K562 (cell line): ENCODE results near the gene DAD1. TPM values are rescaled to one million over a fixed set of nuclear protein-coding genes. Genes with fewer than 3 reads are reported as not detected.
A peak's percentile ranks its signal among the peaks of the same experiment; 100 is the strongest.

Experiments used
- ADNP ChIP-seq: fragments of 200-800 bp; sonication (Bioruptor generic); IDR thresholded peaks from 2 replicates; pipeline ENCODE4 v1.6.1; 2016; ENCODE audit warnings: missing genetic modification characterization, missing compliant biosample characterization
- C11orf30 ChIP-seq: fragments of 450-650 bp; IDR thresholded peaks from 2 replicates; pipeline ENCODE4 v1.6.1; 2016; ENCODE audit warnings: low read depth, mild to moderate bottlenecking
- CTBP1 ChIP-seq: fragments of 450-650 bp; IDR thresholded peaks from 2 replicates; pipeline ENCODE4 v1.6.1; 2016; ENCODE audit warnings: borderline replicate concordance
- HNRNPH1 ChIP-seq: fragments of 200-400 bp; formaldehyde crosslinking; optimal IDR thresholded peaks from 2 replicates; pipeline ENCODE3; 2017; ENCODE audit warnings: low read depth, mild to moderate bottlenecking, low read length, moderate library complexity
- LARP7 ChIP-seq: fragments of 450-650 bp; IDR thresholded peaks from 2 replicates; pipeline ENCODE4 v1.6.1; 2016
- LEF1 ChIP-seq: fragments of 450-650 bp; IDR thresholded peaks from 2 replicates; pipeline ENCODE4 v1.6.1; 2016; ENCODE audit warnings: mild to moderate bottlenecking
- MAZ ChIP-seq, 2 experiments: fragments of 450-650 bp in 1 of 2; sonication (generic) in 1 of 2; formaldehyde crosslinking; IDR thresholded peaks in 1 of 2; conservative IDR thresholded peaks in 1 of 2; 2 replicates each; pipeline versions ENCODE4 v1.4.0 to v1.5.0; 2020; ENCODE audit warnings: mild to moderate bottlenecking in 1 of 2, missing genetic modification reagents in 1 of 2
- PCBP1 ChIP-seq: fragments of 200-400 bp; formaldehyde crosslinking; IDR thresholded peaks from 2 replicates; pipeline ENCODE4 v1.6.1; 2018; ENCODE audit warnings: mild to moderate bottlenecking, low read depth, low read length; ENCODE audit not compliant: poor library complexity, severe bottlenecking
- POLR2A ChIP-seq: fragments of 450-650 bp; conservative IDR thresholded peaks from 2 replicates; pipeline ENCODE4 v1.6.1; 2016
- POLR3G ChIP-seq: IDR thresholded peaks from 2 replicates; pipeline ENCODE4 v1.6.1; 2011; ENCODE audit not compliant: insufficient read length, insufficient replicate concordance; ENCODE audit errors: extremely low read depth
- RBM17 ChIP-seq: fragments of 200-400 bp; formaldehyde crosslinking; IDR thresholded peaks from 2 replicates; pipeline ENCODE4 v1.6.1; 2017; ENCODE audit warnings: low read depth, mild to moderate bottlenecking, low read length, borderline replicate concordance
- RBM34 ChIP-seq: fragments of 200-400 bp; formaldehyde crosslinking; IDR thresholded peaks from 2 replicates; pipeline ENCODE4 v1.6.1; 2018; ENCODE audit warnings: low read length, borderline replicate concordance; ENCODE audit not compliant: insufficient read depth
- XRCC5 ChIP-seq: fragments of 200-400 bp; formaldehyde crosslinking; IDR thresholded peaks from 2 replicates; pipeline ENCODE4 v1.6.1; 2017; ENCODE audit warnings: low read depth, mild to moderate bottlenecking, low read length
- ZFP1 ChIP-seq: fragments of 450-650 bp; formaldehyde crosslinking; IDR thresholded peaks from 2 replicates; pipeline ENCODE4 v1.4.0; 2020; ENCODE audit warnings: mild to moderate bottlenecking, mixed read lengths
- ZNF707 ChIP-seq: fragments of 250-450 bp; sonication (Bioruptor Pico); conservative IDR thresholded peaks from 2 replicates; pipeline ENCODE4 v1.8.0; 2022; ENCODE audit warnings: inconsistent platforms, mild to moderate bottlenecking, moderate library complexity
- polyA plus RNA-seq, 8 experiments: library from polyadenylated mRNA; depleted of rRNA in 4 of 8; stranded (reverse) in 5 of 8; unstranded in 3 of 8; fragments of >200 nt; fragmentation: Nextera tagmentation in 2 of 8; fragmentation: Illumina TruSeq in 1 of 8; extraction: Ambion mirVana in 2 of 8; extraction: Trizol in 1 of 8; gene quantifications; 2 replicates each; pipeline versions ENCODE4 v1.2.1 to v1.2.3, GENCODE V29; 2011 to 2014; ENCODE audit warnings: inconsistent platforms in 1 of 8, missing spikeins in 1 of 8
- total RNA-seq, 7 experiments: library from RNA; depleted of rRNA in 6 of 7; stranded (reverse); fragments of >200 nt in 6 of 7; fragmentation: Illumina TruSeq in 2 of 7; extraction: Trizol in 2 of 7; gene quantifications; 2 replicates each; pipeline versions ENCODE4 v1.2.1 to v1.2.3, GENCODE V29; 2011 to 2021; ENCODE audit warnings: low replicate concordance in 1 of 7
- TF ChIP-seq, protein P1 (sequence below): fragments of 200-800 bp; sonication (Bioruptor generic); IDR thresholded peaks from 2 replicates; pipeline ENCODE4 v1.6.1; 2017; ENCODE audit warnings: missing genetic modification characterization, missing compliant biosample characterization
- TF ChIP-seq, protein P2 (sequence below), 2 experiments: fragments of 450-650 bp; IDR thresholded peaks; 2 replicates each; pipeline ENCODE4 v1.6.1; 2016
- TF ChIP-seq, protein P3 (sequence below): fragments of 200-800 bp; sonication (Bioruptor generic); IDR thresholded peaks from 2 replicates; pipeline ENCODE4 v1.6.1; 2017; ENCODE audit warnings: missing genetic modification characterization, missing compliant biosample characterization
- TF ChIP-seq, protein P4 (sequence below): fragments of 450-650 bp; IDR thresholded peaks from 2 replicates; pipeline ENCODE4 v1.7.0; 2016; ENCODE audit warnings: borderline replicate concordance
- TF ChIP-seq, protein P5 (sequence below): fragments of 250-450 bp; sonication (Bioruptor Pico); IDR thresholded peaks from 2 replicates; pipeline ENCODE4 v1.9.0; 2021; ENCODE audit warnings: mild to moderate bottlenecking

DAD1 gene
- total and polyA plus RNA-seq, 9 of the 15 experiments (the other 6 are each of a cell fraction or from before 2014, with no cell fraction given): 104 to 617 (median 222) TPM

DNA sequence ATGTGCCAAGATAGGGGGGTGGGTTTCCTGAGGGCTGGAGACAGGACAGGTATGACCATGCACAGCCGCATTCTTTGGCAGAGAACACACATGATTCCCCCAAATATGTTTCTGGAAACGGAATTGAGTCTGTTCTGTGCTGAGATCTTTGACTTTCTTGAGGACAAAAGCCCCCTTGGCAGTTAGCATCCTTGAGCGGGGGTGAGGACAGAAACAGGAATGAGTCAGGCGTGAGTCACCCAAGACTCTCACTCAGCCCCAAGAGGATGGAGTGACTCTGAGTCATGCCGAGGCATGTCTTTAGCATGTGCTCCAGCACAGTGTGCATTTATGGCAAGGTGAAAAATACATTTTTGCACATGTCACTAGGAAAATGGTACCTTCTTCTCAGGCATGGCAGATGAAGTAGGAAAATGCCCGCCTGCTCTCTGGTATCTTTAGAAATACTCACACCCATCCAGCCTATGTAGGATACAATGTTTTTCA lies 52.1 kb downstream of the DAD1 start (continued):
- TF ChIP-seq MAZ (CRISPR knock-in tag; conservative IDR thresholded peaks at IDR 0.05 in 1 of 2, IDR thresholded peaks at IDR 0.05 in 1 of 2) (no peak), XRCC5 (no peak), HNRNPH1 (no peak), ZNF707 (CRISPR knock-in tag) (no peak), CTBP1 (peak; percentile 91), C11orf30 (peak; percentile 16; the same call in 1 of the 2 replicates), LARP7 (no peak), POLR2A (no peak), RBM17 (no peak), ADNP (no peak), PCBP1 (no peak), RBM34 (no peak), POLR3G (no peak), ZFP1 (CRISPR knock-in tag) (no peak), LEF1 (no peak; the same call in 1 of the 2 replicates)
- TF ChIP-seq, protein P1, sequence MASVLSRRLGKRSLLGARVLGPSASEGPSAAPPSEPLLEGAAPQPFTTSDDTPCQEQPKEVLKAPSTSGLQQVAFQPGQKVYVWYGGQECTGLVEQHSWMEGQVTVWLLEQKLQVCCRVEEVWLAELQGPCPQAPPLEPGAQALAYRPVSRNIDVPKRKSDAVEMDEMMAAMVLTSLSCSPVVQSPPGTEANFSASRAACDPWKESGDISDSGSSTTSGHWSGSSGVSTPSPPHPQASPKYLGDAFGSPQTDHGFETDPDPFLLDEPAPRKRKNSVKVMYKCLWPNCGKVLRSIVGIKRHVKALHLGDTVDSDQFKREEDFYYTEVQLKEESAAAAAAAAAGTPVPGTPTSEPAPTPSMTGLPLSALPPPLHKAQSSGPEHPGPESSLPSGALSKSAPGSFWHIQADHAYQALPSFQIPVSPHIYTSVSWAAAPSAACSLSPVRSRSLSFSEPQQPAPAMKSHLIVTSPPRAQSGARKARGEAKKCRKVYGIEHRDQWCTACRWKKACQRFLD (CRISPR knock-in tag): no peak
- TF ChIP-seq, protein P2, sequence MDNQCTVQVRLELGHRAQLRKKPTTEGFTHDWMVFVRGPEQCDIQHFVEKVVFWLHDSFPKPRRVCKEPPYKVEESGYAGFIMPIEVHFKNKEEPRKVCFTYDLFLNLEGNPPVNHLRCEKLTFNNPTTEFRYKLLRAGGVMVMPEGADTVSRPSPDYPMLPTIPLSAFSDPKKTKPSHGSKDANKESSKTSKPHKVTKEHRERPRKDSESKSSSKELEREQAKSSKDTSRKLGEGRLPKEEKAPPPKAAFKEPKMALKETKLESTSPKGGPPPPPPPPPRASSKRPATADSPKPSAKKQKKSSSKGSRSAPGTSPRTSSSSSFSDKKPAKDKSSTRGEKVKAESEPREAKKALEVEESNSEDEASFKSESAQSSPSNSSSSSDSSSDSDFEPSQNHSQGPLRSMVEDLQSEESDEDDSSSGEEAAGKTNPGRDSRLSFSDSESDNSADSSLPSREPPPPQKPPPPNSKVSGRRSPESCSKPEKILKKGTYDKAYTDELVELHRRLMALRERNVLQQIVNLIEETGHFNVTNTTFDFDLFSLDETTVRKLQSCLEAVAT (IDR thresholded peaks at IDR 0.05): no peak
- TF ChIP-seq, protein P3, sequence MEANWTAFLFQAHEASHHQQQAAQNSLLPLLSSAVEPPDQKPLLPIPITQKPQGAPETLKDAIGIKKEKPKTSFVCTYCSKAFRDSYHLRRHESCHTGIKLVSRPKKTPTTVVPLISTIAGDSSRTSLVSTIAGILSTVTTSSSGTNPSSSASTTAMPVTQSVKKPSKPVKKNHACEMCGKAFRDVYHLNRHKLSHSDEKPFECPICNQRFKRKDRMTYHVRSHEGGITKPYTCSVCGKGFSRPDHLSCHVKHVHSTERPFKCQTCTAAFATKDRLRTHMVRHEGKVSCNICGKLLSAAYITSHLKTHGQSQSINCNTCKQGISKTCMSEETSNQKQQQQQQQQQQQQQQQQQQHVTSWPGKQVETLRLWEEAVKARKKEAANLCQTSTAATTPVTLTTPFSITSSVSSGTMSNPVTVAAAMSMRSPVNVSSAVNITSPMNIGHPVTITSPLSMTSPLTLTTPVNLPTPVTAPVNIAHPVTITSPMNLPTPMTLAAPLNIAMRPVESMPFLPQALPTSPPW (CRISPR knock-in tag): 0 out of 2 replicates have a peak, but pooled peaks have one; percentile 32
- TF ChIP-seq, protein P4, sequence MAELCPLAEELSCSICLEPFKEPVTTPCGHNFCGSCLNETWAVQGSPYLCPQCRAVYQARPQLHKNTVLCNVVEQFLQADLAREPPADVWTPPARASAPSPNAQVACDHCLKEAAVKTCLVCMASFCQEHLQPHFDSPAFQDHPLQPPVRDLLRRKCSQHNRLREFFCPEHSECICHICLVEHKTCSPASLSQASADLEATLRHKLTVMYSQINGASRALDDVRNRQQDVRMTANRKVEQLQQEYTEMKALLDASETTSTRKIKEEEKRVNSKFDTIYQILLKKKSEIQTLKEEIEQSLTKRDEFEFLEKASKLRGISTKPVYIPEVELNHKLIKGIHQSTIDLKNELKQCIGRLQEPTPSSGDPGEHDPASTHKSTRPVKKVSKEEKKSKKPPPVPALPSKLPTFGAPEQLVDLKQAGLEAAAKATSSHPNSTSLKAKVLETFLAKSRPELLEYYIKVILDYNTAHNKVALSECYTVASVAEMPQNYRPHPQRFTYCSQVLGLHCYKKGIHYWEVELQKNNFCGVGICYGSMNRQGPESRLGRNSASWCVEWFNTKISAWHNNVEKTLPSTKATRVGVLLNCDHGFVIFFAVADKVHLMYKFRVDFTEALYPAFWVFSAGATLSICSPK: no peak
- TF ChIP-seq, protein P5, sequence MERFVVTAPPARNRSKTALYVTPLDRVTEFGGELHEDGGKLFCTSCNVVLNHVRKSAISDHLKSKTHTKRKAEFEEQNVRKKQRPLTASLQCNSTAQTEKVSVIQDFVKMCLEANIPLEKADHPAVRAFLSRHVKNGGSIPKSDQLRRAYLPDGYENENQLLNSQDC (CRISPR knock-in tag): no peak
